Mesenchymal stem cell (in vitro differentiated cells and primary cell): Measurements from ENCODE around the gene C16orf90.
A peak's percentile ranks its signal among the peaks of the same experiment; 100 is the strongest.

ENCODE experiments used
- DNase-seq: peaks from one replicate; pipeline ENCODE4 v3.0.0-alpha.2; 2013
- H2AFZ ChIP-seq: one replicate; pipeline ENCODE4 v1.6.1; 2013; ENCODE audit warnings: low read depth, mild to moderate bottlenecking, control low read depth, inconsistent platforms, low read length, moderate library complexity
- H2AK5ac ChIP-seq: 2 replicates; pipeline ENCODE4 v1.6.1; 2013; ENCODE audit warnings: low read length, moderate library complexity, mild to moderate bottlenecking, inconsistent platforms; ENCODE audit not compliant: severe bottlenecking
- H2BK120ac ChIP-seq: one replicate; pipeline ENCODE4 v1.6.1; 2013; ENCODE audit warnings: low read depth, mild to moderate bottlenecking, inconsistent platforms, low read length, moderate library complexity
- H2BK12ac ChIP-seq, 2 experiments: one replicate each; pipeline ENCODE4 v1.6.1; 2013; ENCODE audit warnings: inconsistent platforms in 2 of 2, low read length in 2 of 2, mild to moderate bottlenecking in 2 of 2, moderate library complexity in 2 of 2, control low read depth in 1 of 2
- H2BK15ac ChIP-seq: one replicate; pipeline ENCODE4 v1.6.1; 2013; ENCODE audit warnings: mild to moderate bottlenecking, low read depth, inconsistent platforms; ENCODE audit not compliant: poor library complexity, severe bottlenecking
- H2BK5ac ChIP-seq: 2 replicates; pipeline ENCODE4 v1.6.1; 2013; ENCODE audit warnings: low read depth, mild to moderate bottlenecking, low read length, control low read depth, inconsistent platforms; ENCODE audit not compliant: poor library complexity, severe bottlenecking
- H3K14ac ChIP-seq, 2 experiments: one replicate each; pipeline ENCODE4 v1.6.1; 2013; ENCODE audit warnings: inconsistent platforms in 2 of 2, low read length in 2 of 2, control low read depth in 1 of 2, mild to moderate bottlenecking in 1 of 2, moderate library complexity in 1 of 2
- H3K18ac ChIP-seq, 2 experiments: one replicate each; pipeline ENCODE4 v1.6.1; 2013; ENCODE audit warnings: inconsistent platforms in 2 of 2, low read length in 2 of 2, control low read depth in 1 of 2, low read depth in 1 of 2, mild to moderate bottlenecking in 1 of 2
- H3K23ac ChIP-seq, 2 experiments: one replicate each; pipeline ENCODE4 v1.6.1; 2013; ENCODE audit warnings: inconsistent platforms in 2 of 2, low read length in 2 of 2, mild to moderate bottlenecking in 2 of 2, moderate library complexity in 2 of 2, control low read depth in 1 of 2
- H3K27ac ChIP-seq: 2 replicates; pipeline ENCODE4 v1.5.1; 2013; ENCODE audit warnings: mild to moderate bottlenecking, moderate library complexity, low read length, control low read depth, inconsistent platforms; ENCODE audit not compliant: poor library complexity, severe bottlenecking
- H3K27me3 ChIP-seq, 2 experiments: 2 replicates each; pipeline versions ENCODE4 v1.6.1 to v1.7.0; 2013; ENCODE audit warnings: low read length in 2 of 2, mild to moderate bottlenecking in 2 of 2, moderate library complexity in 2 of 2, control low read depth in 1 of 2, inconsistent platforms in 1 of 2; ENCODE audit not compliant: control insufficient read depth in 1 of 2, insufficient read depth in 1 of 2
- H3K36me3 ChIP-seq, 2 experiments: 2 replicates each; pipeline versions ENCODE4 v1.6.1 to v1.7.0; 2013; ENCODE audit warnings: low read length in 2 of 2, control low read depth in 1 of 2, inconsistent platforms in 1 of 2, low read depth in 1 of 2, mild to moderate bottlenecking in 1 of 2; ENCODE audit not compliant: insufficient read depth in 2 of 2, control insufficient read depth in 1 of 2
- H3K4ac ChIP-seq, 2 experiments: one replicate each; pipeline ENCODE4 v1.6.1; 2013; ENCODE audit warnings: inconsistent platforms in 2 of 2, low read length in 2 of 2, mild to moderate bottlenecking in 2 of 2, moderate library complexity in 2 of 2, control low read depth in 1 of 2, low read depth in 1 of 2
- H3K4me1 ChIP-seq: 2 replicates; pipeline ENCODE4 v1.6.1; 2013; ENCODE audit warnings: low read depth, low read length, control low read depth; ENCODE audit not compliant: control insufficient read depth, insufficient read depth
- H3K4me2 ChIP-seq: 2 replicates; pipeline ENCODE4 v1.6.1; 2013; ENCODE audit warnings: low read length, mild to moderate bottlenecking, inconsistent platforms; ENCODE audit not compliant: poor library complexity, severe bottlenecking
- H3K4me3 ChIP-seq, 2 experiments: 2 replicates each; pipeline versions ENCODE4 v1.5.1 to v1.7.0; 2013; ENCODE audit warnings: low read length in 2 of 2, mild to moderate bottlenecking in 2 of 2, control low read depth in 1 of 2, low read depth in 1 of 2; ENCODE audit not compliant: insufficient read depth in 1 of 2
- H3K79me1 ChIP-seq: replicated peaks from 2 replicates; pipeline ENCODE4 v1.6.1; 2013; ENCODE audit warnings: mild to moderate bottlenecking, control low read depth, low read length, inconsistent platforms; ENCODE audit not compliant: poor library complexity, severe bottlenecking
- H3K9ac ChIP-seq: 2 replicates; pipeline ENCODE4 v1.7.0; 2013; ENCODE audit warnings: mild to moderate bottlenecking, low read length, moderate library complexity
- H3K9me3 ChIP-seq: 2 replicates; pipeline ENCODE4 v1.7.0; 2013; ENCODE audit warnings: mild to moderate bottlenecking, low read length; ENCODE audit not compliant: control insufficient read depth
- H4K8ac ChIP-seq: one replicate; pipeline ENCODE4 v1.6.1; 2013; ENCODE audit warnings: inconsistent platforms, mild to moderate bottlenecking, low read length, moderate library complexity
- H4K91ac ChIP-seq: one replicate; pipeline ENCODE4 v1.6.1; 2013; ENCODE audit warnings: mild to moderate bottlenecking, low read length, inconsistent platforms
- WGBS: methylation state at CpG from one replicate; pipeline ENCODE4 v1.1.7; 2013; ENCODE audit warnings: mixed read lengths; 5-methylcytosine and 5-hydroxymethylcytosine counted together

The C16orf90 gene

DNA sequence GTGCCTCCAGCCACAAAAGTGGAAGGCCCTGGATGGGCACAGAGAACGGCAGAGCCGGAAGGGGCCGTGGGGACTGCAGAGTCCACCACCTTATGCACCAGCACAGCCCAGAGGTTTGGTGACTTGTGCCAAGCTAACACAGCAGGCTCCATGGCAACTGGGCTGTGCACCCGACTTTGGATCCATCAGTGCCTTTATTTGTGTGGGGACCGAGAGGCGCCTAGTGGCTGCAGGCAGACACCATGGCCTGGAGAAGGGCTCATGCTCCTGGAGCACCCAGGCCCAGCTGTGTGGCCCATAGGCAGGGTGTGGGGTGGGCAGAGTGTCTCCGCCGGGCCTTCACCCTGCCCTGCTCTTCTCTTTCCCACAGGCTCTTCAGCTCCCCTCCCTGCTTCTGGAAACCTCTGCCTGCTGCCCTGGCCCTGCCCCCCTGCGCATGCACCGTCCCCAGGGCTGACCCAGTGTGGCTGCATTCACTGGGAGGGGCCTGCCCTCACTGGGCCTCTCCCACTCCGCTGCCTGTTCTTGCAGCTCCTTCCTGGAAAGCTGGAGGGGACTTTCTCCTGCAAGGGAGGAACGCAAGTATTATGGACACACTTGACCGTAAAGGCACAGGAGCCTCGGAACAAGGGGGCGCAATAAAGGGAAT is 10.1 kb downstream of the C16orf90 start:
- no peak overlapping the region for H2BK12ac ChIP-seq
- H2AFZ ChIP-seq = no peak overlapping the region
- peaks cover 51% of the 10 kb centered on the region for H3K79me1 ChIP-seq
- H3K14ac ChIP-seq = no peak overlapping the region
- H3K4me3 ChIP-seq = no peak overlapping the region
- H2AK5ac ChIP-seq = no peak overlapping the region
- no peak overlapping the region for H4K91ac ChIP-seq
- no peak overlapping the region for H2BK15ac ChIP-seq
- H3K9ac ChIP-seq = no peak overlapping the region
- DNase-seq = no peak
- H3K27me3 ChIP-seq = no peaks in the 10 kb centered on the region
- H4K8ac ChIP-seq = no peak overlapping the region
- 91% methylated on average over 15 of the region's 15 CpGs for WGBS
- no peak overlapping the region for H3K27ac ChIP-seq
- no peak overlapping the region for H2BK5ac ChIP-seq
- no peak overlapping the region for H2BK120ac ChIP-seq
- peaks cover 73 to 76% of the 10 kb centered on the region in 2 experiments for H3K36me3 ChIP-seq
- no peak overlapping the region for H3K23ac ChIP-seq
- no peak overlapping the region for H3K18ac ChIP-seq
- no peaks in the 10 kb centered on the region for H3K9me3 ChIP-seq
- H3K4me2 ChIP-seq = no peak overlapping the region
- no peak overlapping the region for H3K4ac ChIP-seq
- H3K4me1 ChIP-seq = peaks cover 13% of the 10 kb centered on the region

DNA sequence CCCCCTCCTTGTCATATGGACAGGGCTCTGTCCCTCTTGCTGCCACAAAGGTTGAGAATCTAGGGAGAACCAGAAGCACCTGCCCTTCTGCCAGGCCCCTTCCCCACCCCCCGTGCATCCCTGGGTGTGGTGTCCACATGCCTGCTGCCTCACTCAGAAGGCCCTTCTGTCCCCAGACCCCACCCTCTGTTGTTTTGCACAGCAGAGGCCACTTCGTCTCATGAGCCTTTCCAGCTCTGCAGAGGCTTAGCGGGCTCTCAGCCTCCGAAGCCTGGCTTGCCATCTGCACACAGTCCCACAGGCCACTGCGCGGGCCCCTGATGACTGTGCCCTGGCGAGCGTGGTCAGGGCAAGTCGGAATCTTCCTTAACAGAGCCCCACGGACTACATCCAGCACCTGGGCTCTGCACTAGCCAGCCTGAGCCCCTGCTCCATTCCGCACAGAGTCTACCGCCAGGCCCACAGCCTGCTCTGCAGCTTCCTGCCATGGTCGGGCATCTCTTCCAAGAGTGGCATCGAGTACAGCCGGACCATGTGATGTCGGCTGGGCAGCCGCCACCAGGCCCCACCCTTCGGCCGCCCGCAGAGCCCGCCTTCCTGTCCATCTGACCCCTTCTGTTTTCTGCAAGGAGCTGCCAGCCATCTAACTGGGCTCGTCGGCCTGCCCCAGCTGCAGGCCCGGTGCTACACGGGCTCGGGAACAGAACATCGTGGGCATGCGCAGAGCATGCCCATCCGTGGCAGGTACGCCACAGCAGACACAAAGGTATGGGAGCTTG is 10.8 kb downstream of the C16orf90 start:
- Histone ChIP-seq H3K23ac (no peak overlapping the region), H3K9ac (no peak overlapping the region), H3K27ac (no peak overlapping the region), H2BK15ac (no peak overlapping the region), H4K91ac (peak overlapping the region; percentile 9), H2AFZ (no peak overlapping the region), H3K79me1 (peaks cover 56% of the 10 kb centered on the region), H3K4me2 (no peak overlapping the region), H3K4ac (no peak overlapping the region), H3K9me3 (no peaks in the 10 kb centered on the region), H3K4me3 (no peak overlapping the region), H3K18ac (no peak overlapping the region), H3K36me3 (peaks cover 79% of the 10 kb centered on the region in 2 experiments), H4K8ac (no peak overlapping the region), H2BK120ac (no peak overlapping the region), H3K27me3 (no peaks in the 10 kb centered on the region), H3K14ac (no peak overlapping the region), H3K4me1 (peaks cover 13% of the 10 kb centered on the region), H2AK5ac (no peak overlapping the region), H2BK12ac (no peak overlapping the region), H2BK5ac (no peak overlapping the region)
- no peak for DNase-seq
- 93% methylated on average over 30 of the region's 30 CpGs for WGBS

DNA sequence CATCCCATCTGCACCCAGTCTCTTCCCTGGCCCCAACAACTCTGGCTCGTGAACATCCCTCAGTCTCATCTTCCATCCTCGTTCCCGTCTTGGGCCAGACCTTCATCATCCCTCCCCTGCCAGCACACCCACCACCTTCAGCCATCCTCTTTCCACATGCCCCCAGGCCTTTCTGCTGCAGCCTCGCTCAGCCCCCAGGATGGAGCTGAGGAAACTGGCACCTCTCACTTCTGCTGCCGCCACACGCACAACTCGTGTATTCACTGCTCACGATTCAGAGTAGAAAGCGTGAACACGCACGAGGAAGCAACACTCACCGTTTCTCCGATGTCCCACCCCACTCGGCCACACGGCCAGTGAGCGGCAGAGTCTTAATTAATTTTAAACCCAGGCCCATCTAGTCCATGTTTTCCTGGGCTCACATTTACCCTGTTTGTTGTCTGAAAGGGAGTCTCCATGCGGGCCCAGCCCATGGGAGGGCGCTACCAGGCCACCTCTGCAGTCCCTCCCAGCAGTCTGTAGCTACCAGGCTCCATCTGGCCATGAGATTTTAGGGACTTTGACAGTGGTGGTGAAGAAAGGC is 12.5 kb downstream of the C16orf90 start:
- no peak overlapping the region for H3K4me3 ChIP-seq
- H2AK5ac ChIP-seq = no peak overlapping the region
- no peak overlapping the region for H3K9ac ChIP-seq
- 97% methylated on average over 18 of the region's 18 CpGs for WGBS
- H3K14ac ChIP-seq = no peak overlapping the region
- no peak overlapping the region for H2BK5ac ChIP-seq
- no peak overlapping the region for H2AFZ ChIP-seq
- H3K36me3 ChIP-seq = peaks cover 86 to 88% of the 10 kb centered on the region in 2 experiments
- H4K8ac ChIP-seq = no peak overlapping the region
- no peak overlapping the region for H2BK12ac ChIP-seq
- no peak overlapping the region for H4K91ac ChIP-seq
- no peak overlapping the region for H3K4me2 ChIP-seq
- H3K27ac ChIP-seq = no peak overlapping the region
- peaks cover 61% of the 10 kb centered on the region for H3K79me1 ChIP-seq
- H2BK120ac ChIP-seq = no peak overlapping the region
- H3K27me3 ChIP-seq = no peaks in the 10 kb centered on the region
- H3K18ac ChIP-seq = no peak overlapping the region
- H3K9me3 ChIP-seq = no peaks in the 10 kb centered on the region
- no peak overlapping the region for H3K23ac ChIP-seq
- H2BK15ac ChIP-seq = no peak overlapping the region
- peaks cover 16% of the 10 kb centered on the region for H3K4me1 ChIP-seq
- H3K4ac ChIP-seq = no peak overlapping the region
- DNase-seq = no peak
